ENCODE data around the gene VWA5B1. TPM values are rescaled to one million over a fixed set of nuclear protein-coding genes. Genes with fewer than 3 reads are reported as not detected.

Gene VWA5B1
- total RNA-seq, 4 donors from 2014 or later: 0.12 TPM; not detected in 3

GRCh38 chr1:20322081-20322824 is 31.6 kb downstream of the VWA5B1 start:
- no peak for TF ChIP-seq POLR2AphosphoS5 (IDR thresholded peaks at IDR 0.05)
- TF ChIP-seq EP300 (IDR thresholded peaks at IDR 0.05): no peak
- no peak for TF ChIP-seq CTCF (IDR thresholded peaks at IDR 0.05)
- no peak for TF ChIP-seq POLR2A (IDR thresholded peaks at IDR 0.05)
- no peak overlapping the region for H3K27ac ChIP-seq
- ATAC-seq: no peak
- peaks cover 46% of the 10 kb centered on the region for H3K27me3 ChIP-seq
- peaks cover 0 to 34% (median 7%) of the 10 kb centered on the region in 3 donors for H3K4me1 ChIP-seq
- no peaks in the 10 kb centered on the region for H3K9me3 ChIP-seq
- no peak overlapping the region for H3K4me3 ChIP-seq
- WGBS, 2 donors (ENCODE audit: low coverage in 1 of 2): 37 to 46% methylated on average over 7 to 10 of the region's 11 CpGs
- no peaks in the 10 kb centered on the region for H3K36me3 ChIP-seq

DNA sequence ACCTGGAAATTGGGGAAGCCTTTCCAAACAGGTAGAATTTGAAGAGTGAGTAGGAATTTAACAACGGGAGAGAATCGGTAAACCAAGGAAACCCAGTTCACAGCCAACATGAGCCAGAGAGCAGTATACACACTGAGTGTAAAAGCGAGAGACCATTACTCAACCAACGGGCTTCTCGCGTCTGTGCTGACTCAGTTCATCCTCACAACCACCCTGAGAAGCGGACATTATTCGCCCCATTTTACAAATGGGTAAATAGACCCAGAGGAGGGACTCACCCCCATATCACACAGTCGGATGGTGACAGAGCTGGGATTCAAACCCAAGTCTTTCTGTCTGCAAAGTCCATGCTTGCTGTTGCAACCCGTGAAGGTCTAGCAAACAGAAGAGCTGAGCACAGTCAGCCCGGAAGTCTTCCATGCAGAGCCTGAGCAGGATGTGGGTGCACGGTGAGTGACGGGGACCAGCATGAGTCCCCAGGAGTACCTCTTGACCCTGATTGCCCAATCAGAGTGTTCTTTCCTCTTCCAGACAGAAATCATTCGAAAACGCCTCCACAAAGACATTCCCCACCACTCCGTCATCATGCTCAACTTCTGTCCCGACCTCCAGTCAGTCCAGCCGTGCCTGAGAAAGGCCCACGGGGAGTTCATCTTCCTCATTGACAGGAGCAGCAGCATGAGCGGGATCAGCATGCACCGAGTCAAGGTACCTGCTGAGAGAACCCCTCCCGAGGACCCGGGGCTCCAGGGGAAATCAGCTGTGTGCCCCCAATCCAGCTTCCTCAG is 32.3 kb downstream of the VWA5B1 start:
- Histone ChIP-seq H3K4me3 (no peak overlapping the region), H3K9me3 (no peaks in the 10 kb centered on the region), H3K4me1 (peaks cover 0 to 34% (median 7%) of the 10 kb centered on the region in 3 donors), H3K27ac (no peak overlapping the region), H3K36me3 (no peaks in the 10 kb centered on the region), H3K27me3 (peaks cover 44% of the 10 kb centered on the region)
- WGBS, 2 donors (ENCODE audit: low coverage in 1 of 2): 82 to 93% methylated on average over 11 to 13 of the region's 23 CpGs
- no peak for ATAC-seq
- no peak for TF ChIP-seq CTCF (IDR thresholded peaks at IDR 0.05)
- TF ChIP-seq POLR2AphosphoS5 (IDR thresholded peaks at IDR 0.05): no peak
- TF ChIP-seq POLR2A (IDR thresholded peaks at IDR 0.05): no peak
- TF ChIP-seq EP300 (IDR thresholded peaks at IDR 0.05): no peak

GRCh38 chr1:20323613-20323920 is 32.9 kb downstream of the VWA5B1 start:
- no peaks in the 10 kb centered on the region for H3K9me3 ChIP-seq
- no peak for TF ChIP-seq CTCF (IDR thresholded peaks at IDR 0.05)
- TF ChIP-seq POLR2A (IDR thresholded peaks at IDR 0.05): no peak
- no peak for TF ChIP-seq EP300 (IDR thresholded peaks at IDR 0.05)
- no peak for TF ChIP-seq POLR2AphosphoS5 (IDR thresholded peaks at IDR 0.05)
- peaks cover 38% of the 10 kb centered on the region for H3K27me3 ChIP-seq
- H3K4me3 ChIP-seq: no peak overlapping the region
- peaks cover 0 to 34% (median 7%) of the 10 kb centered on the region in 3 donors for H3K4me1 ChIP-seq
- WGBS, 2 donors (ENCODE audit: low coverage in 1 of 2): 67 to 94% methylated on average over 1 to 3 of the region's 3 CpGs
- H3K27ac ChIP-seq: no peak overlapping the region
- ATAC-seq: no peak
- no peaks in the 10 kb centered on the region for H3K36me3 ChIP-seq

GRCh38 chr1:20324704-20325406 is 34.2 kb downstream of the VWA5B1 start:
- Histone ChIP-seq H3K27ac (no peak overlapping the region), H3K4me3 (no peak overlapping the region), H3K36me3 (no peaks in the 10 kb centered on the region), H3K27me3 (peaks cover 28% of the 10 kb centered on the region), H3K9me3 (no peaks in the 10 kb centered on the region), H3K4me1 (peaks cover 0 to 34% (median 7%) of the 10 kb centered on the region in 3 donors)
- TF ChIP-seq POLR2A (IDR thresholded peaks at IDR 0.05) (no peak), POLR2AphosphoS5 (IDR thresholded peaks at IDR 0.05) (no peak), EP300 (IDR thresholded peaks at IDR 0.05) (no peak), CTCF (IDR thresholded peaks at IDR 0.05) (no peak)
- 61 to 63% methylated on average over 4 to 8 of the region's 8 CpGs for WGBS, 2 donors (ENCODE audit: low coverage in 1 of 2)
- ATAC-seq: no peak

Measured in gastroesophageal sphincter (tissue), 4 donors.